HG02852 (cell line): ENCODE measurements around the gene MEF2D.

Experiments
- ATAC-seq: cut with Tn5 transposase; IDR thresholded peaks from one replicate; pipeline ENCODE4 v1.9.1; 2021; ENCODE audit warnings: mild to moderate bottlenecking, moderate library complexity; ENCODE audit not compliant: unreplicated experiment

Gene MEF2D

DNA sequence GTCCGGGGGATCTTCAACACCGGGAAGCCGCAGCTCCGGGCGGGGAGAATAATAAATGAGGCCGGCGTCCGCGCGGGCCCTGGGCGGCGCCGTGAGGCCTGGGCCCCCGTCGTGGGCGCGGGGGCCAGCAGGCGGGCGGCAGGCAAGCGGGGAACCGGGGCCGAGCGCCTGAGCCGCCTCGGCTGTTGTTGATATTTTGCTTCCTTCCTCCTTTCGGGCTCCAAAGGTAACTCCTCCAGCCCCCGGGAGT, at the start of gene MEF2D:
MEF2D (minus strand) TSS at position 233 of the 250 bp plus-strand sequence. CDS start 17,483 bp downstream, outside the sequence.
- no peak for ATAC-seq

DNA sequence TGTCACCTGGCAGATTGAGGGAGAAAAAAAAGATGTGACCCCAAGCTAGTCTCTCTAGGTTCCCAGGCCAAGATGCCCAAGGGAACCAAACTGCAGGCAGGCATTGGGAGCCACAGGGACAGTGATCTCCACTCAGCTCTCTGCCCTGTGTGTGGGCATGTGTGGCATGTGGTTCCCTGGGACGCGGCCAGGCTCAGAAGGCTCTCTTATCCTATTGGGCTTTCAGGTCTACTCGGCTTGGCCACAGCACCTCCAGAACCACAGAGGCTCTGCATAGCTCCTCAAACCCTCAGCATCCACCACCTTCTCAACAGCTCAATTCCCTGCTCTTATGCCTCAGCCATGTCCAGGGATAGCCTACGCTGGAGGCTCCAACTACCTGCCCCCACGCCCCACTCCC, 49.8 kb upstream of the MEF2D start:
- ATAC-seq = no peak

DNA sequence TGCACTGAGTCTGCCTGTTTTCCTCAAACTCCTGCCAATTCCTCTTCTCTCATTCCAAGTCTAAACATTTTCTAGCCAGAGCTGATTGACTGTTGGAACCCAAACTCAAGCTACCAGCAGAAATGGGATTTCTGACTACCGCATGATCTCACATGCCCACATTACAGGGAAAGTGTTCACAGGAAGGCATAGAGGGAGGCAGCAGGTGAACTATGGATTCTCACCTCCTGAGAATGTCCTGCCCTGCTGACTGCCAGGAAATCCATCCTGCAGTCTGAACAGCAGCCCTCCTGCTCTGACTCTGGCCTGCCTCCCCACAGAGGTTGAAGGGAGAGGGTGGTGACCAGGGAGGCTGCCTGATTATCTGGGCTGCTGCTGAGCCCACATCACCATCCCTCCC, 49.3 kb upstream of the MEF2D start:
- ATAC-seq = no peak

DNA sequence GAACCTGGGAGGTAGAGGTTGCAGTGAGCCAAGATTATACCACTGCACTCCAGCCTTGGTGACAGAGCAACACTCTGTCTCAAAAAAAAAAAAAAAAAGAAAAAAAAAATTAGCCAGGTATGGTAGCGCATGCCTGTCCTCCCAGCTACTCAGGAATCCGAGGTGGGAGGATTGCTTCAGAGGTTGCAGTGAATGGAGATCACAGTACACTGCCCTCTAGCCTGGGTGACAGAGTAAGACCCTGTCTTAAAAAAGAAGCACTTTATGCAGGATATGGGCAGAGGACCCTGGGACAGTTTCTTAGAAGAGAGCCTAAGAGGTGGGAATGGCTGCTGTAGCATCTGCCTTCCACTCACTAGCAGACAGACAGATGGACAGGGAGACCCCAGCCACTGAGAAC, 48.8 kb upstream of the MEF2D start:
- ATAC-seq = no peak

DNA sequence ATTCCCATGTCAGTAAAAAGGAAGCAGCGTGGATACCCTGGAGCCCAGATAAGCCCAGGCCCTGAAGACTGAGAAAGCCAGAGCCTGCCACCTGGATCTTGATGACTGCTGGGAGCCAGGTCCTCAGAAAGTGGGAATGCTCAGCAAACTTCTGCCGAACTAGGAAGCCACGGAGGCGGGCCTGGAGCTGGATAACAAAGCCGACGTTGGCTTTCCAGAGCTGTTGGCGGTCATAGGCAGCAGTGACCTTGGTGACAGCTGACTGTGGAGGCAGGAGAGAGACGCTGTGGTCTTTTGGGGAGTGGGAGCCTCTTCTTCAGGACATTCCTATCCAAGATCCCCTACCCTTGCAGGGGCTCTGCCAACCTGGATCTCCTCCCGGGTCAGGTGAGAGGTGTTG, 47.4 kb upstream of the MEF2D start:
- ATAC-seq = no peak

DNA sequence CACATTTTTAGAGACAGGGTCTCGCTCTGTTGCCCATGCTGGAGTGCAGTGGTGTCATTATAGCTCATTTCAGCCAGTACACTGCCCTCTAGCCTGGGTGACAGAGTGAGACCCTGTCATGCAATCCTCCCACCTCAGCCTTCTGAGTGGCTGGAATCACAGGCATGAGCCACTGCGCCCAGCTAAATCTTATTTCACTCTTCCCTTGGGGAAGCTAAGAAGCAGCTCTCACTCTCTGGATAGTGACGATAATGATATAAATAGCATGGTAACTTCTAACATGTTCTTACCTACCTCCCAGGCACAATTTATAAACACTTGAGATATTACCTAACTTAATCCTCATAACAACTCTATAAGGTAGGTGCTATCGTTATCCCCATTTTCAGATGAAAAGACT, 46.9 kb upstream of the MEF2D start:
- ATAC-seq = no peak

DNA sequence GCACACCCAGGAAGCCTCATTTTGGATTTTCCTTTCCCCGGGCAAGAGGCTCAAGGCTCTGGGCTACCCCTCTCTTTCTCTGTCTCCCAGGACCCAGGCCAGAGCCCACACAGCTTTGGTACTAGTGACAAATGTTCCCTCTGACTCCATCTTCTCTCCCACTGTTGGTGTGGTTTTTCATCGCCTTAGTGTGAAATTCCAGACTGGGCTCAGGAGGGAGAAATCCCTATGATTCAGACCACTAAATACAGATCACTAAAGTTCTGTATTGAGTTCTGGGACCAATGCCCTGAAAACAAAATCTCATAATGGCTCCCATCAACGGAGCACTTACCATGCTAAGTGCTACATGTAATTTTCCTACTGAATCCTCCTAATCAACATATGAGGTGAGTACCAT, 45.7 kb upstream of the MEF2D start:
- no peak for ATAC-seq

DNA sequence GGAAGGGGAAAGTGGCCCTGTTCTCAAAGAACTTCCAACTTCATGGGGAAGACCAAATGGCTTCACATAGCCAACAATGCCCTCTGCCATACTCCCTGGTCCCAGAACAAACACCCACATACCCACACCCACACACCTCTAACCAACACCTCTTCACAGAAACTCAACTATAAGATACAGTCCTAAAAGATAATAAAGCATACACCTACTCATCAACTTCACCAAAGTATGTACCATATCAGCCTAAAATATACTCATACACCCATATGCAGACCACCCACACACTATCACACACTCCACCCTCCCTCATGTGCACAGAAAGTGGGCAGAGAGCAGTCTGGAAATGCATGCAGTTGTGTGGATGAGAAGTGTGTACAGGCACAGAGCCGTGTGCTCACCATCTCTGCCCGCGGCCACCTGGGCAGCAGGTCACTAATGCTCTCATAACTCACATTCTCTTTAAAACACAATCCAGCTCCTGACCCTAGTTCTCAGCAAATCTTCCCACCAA, 44.1 kb upstream of the MEF2D start:
- no peak for ATAC-seq

DNA sequence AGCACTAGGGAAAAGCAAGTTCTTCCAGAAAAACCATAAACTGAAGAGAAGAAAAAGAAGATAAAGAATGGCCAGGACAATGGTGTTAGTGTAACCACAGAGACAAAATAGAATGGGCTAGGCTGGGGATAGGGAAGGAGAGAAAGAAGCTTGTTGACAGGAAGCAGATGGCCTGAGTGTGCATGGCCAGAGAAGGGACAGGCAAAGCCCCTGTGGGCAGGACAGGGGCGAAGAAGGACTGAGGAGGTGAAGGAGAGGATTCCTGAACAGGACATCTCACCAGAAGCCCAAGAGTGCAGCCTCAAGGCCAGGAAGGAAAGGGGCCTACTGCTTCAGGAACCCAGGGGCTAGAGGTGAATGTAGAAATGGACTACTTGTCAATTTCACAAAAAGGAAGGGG, 42.5 kb upstream of the MEF2D start:
- no peak for ATAC-seq

DNA sequence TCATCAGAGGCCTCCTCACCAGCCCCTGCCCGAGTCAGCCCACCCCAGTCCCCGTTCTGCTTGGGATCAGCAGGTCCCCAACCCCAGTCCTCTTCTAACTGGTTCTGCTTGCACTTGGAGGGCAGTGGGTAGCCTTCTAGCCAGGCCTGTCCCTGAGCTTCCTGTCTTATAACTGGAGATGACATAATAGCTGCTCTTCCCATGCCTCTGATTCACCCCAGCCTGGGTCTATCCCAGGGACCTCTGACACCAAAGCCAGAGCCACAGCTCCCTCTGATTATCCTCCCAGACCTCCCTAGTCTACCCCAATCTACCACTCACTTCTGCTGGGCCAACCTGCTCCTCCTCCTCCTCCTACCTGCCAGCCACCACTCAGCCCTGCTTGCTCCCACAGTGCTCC, 40.4 kb upstream of the MEF2D start:
- ATAC-seq = no peak

DNA sequence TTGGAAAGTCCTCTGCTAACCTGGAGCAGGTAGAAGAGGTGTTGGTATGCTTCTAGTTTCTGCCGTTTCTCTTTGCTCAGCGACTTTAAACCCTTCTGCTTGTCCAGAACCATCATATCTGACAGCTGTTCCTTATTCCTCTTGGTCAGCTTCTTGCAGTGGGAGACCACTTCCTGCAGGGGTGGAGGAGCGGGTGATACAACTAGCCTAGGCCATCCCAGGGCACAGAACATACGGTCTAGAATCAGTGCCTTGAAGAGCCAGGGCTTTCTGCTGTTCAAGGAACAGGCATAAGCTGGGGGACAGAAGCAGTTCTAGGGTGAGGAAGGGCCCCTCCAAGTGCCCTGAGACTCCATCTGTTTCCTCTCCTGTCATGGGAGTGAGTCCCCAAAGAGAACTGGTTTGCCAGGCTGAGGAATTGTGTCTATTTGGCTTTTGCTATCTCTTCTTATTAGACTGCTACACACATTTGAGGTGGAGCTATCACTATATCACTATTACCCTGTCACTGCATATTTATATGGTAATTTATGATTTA, 39.3 kb upstream of the MEF2D start:
- ATAC-seq = no peak

DNA sequence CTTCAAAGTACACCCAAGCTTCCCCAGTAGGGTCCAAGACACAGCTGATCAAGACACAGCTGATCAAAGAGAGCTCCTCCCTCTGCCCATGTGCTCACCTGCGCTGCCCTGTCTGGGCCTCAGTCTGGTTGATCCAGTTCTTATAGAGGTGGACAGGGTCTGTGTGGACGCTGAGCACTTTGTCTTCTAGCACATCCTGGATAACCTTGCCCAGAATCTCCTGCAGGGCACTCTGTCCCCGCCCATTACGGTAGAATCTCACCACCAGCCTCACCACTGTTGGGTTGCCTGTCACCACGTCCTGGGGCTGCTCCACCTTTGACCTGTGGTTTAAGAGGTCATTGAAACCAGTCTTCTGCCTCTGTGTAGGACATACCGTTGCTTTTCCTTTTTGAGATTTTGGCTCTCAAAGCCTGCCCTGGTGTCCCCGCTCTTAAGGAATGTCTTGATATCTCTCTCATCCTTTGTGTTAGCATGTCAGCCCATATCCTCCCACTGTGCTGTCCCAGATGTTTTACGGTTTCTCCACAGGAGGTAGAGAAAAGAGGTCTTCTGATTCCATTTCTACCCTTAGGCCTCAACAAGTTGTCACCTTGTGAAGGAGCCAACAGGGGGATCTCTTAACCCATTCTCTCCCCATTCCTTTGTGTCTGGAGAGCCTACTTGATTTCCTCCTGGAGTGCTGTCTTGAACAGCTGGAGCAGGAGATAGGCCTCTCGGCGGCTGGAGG, 38.3 kb upstream of the MEF2D start:
- no peak for ATAC-seq

DNA sequence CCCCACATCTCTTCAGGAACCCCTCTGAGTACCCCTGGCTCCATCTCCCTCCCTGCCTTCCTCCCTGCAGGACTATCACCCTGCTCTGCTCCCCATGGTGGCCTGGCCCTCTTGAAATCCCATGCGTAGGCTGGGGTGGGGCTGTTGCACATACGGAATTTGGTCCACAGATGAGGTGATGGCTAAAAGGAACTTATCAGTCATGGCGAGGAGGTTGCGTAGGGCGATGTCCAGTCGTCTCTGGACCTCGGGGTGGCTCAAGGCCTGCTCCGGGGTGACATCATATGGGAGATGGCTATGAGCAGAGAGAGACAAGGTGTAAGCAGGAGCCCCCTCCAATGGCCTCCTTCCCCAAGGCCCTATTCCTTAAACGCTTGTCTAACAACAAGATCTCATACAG, 36.5 kb upstream of the MEF2D start:
- ATAC-seq = no peak

DNA sequence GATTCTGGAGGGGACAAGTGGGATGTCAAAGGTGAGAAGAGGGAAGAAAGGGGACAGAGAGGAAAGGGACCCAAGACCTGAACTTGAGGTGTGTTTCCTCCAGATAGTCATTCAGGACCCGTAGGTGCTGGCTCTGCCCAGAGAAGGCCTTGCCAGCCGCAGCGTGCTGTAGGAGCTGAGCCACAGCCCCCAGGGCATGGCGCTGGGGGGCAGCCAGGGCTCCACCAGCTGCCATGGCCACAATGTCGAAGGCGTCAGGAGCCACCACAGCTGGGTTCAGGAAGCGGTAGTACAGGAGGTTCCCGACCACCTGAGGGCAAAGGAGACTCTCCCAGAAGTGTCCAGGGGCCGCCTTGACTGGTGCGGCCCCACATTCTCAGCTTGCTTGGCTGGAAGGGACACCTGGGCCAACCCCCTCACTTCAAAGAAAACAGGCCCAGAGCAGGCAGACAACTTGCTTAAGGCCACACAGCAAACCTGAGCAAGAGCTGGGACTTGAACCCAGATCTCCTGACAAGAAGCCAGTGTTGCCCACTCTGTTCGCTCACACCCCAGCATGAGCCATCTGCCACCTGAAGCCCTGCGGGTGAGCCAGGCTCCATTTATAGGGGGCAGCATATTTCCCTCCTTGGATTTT, 34.0 kb upstream of the MEF2D start:
- ATAC-seq = no peak

DNA sequence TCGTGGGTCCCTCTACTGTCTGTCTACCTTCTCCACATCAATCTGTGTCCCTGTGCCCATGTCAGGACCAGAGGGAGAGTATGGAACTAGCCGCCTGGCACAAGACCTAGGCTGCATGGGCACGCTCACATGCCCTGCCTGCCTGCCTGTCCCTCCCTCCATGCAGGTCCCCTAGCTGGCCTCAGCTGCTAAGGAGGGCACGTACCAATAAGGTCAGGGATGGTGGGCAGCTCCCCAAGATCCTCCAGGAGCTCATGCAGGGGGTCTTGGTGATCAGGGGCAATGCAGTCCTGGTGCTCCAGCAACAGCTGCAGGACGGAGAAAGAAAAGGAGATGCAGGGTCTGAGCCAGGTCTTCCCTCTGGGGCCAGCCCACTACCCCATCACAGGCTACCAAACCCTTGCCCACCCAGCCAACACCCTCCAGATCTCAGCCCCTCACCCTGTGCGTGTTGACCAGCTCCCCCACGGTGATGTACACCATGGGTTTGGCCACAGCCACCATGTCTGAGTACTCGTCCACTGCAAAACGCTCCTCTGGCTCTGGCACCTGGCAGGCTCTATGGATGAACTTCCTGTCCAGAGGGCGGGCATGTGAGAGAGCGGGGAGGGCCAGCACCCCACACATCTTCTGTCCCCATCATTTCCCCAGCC, 33.1 kb upstream of the MEF2D start:
- ATAC-seq = no peak

DNA sequence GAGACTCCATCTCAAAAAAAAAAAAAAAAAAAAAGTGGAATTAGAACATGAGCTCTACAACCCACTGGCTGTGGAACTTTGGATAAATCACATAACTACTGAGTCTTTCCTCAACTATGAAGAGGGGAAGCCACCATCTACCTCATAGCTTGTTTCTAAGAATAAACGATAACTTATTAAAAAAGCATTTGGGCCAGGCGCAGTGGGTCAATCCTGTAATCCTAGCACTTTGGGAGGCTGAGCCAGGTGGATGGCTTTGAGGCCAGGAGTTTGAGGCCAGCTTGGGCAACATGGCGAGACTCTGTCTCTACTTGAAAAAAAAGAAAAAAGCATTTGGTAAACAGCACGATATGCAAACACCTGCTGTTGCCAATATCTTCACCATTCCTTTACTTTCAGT, 31.8 kb upstream of the MEF2D start:
- no peak for ATAC-seq

DNA sequence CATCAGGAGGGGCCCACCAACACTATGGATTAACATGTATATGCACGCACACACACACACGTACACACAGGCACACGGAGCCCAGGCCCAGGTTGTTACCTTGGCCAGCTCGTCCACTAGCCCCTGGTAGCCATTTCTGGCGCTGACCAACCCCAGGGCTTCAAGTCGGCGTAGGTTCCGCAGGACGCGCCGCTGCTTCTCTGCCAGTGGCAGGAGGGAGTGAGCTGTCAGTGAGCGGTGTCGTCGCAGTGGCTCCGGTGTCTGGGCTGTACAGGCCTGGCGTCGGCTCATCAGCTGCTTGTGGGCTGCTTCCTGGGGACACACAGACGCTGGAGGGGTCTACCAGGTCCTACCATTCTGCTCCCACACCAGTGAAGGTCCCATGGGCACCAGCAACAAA, 29.4 kb upstream of the MEF2D start:
- ATAC-seq = no peak

DNA sequence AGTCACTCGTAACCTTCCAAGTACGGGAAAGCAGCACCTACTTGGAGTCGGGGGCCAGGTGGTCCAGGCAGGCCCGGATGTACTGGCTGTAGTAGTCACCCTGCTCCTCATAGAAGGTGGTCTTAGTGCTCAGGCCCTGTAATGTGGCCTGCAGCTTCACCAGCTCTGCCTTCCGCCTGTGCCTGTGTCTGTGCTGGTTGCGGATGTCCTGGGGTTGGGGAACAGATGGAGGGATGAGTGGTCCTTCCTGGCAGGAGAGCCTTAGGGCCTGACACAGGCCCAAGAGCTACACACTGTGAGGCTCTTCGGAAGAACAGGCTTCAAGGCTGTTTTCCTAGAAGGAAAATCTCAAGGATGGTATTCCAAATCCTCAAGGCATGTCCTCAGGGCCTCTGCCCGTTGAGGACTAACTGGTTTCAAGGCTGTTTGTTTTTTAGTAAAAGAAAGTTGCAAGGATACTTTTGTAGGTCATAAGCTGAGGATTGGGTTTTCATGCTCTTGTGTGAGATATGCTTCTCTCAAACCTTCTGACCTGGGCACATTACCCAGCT, 28.4 kb upstream of the MEF2D start:
- no peak for ATAC-seq

DNA sequence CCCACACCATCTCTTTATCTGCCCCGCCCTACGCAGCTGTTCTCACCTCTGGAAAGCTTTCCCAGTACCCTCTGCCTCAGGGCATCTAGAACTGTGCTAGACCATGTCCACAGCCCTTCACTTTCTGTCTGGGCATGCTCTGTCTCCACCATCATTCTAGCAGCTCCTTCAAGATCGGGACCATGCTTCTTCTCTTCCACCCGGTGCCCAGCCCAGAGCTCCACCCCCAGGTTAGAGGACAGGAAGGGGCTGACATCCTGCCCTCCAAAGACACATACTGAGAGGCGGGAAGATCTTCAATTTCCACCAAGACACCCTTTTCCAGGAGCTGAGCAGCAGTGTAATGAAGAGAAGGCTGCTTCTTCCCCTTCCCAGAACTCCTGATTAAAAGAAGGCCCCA, 27.7 kb upstream of the MEF2D start:
- no peak for ATAC-seq

DNA sequence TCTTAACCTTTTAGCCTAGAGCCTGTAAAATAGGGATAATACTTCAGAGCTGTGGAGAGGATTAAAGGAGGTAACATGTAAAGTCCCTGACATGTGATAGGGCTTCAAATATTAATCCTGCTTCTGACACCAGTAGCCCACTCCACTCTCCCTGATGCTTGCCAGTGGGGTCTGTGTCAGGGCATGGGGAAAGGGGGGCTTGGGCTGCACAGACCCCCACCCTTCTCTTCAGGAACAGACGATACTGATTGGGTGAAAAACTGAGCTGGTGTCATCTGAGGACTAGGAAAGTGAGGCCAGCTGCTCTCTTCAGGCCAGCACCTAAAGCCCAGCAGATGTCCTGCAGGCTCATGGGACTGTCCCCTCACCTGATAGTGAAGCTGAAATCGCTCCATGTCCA, 27.0 kb upstream of the MEF2D start:
- ATAC-seq = no peak

DNA sequence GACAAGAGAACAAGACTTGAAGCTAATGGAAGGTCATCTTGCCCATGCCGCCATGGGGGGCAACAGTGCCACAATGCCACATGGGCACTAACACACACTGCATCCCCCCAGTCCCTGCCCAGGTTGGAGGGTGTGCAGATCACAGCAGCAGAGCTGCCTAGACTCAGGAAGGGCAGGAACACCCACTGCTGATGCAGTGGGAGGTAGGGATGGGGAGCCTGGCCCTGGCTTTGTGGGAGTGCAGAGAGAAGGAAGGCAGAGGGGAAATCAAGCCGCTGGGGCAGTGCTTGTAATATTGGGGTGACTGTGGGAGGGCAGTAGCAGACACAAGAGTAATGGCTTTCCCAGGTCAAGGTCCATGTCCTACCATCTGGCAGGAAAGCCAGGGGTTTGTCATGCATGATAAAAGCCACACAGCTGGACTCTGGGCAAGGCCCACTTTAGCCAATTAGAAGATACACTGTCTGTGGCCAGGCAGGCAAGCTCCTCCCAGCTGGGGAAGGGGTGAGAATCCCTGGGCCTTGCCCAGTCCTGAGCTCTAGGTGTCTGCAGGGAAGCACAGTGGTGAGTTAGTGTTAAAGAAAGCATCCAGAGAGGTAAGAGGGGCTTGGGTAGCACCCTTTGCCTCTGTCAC, 25.4 kb upstream of the MEF2D start:
- no peak for ATAC-seq
